Measurements from ENCODE around the gene INTS13. TPM values are rescaled to one million over a fixed set of nuclear protein-coding genes. Genes with fewer than 3 reads are reported as not detected.
A peak's percentile ranks its signal among the peaks of the same experiment; 100 is the strongest.

Gene INTS13, protein sequence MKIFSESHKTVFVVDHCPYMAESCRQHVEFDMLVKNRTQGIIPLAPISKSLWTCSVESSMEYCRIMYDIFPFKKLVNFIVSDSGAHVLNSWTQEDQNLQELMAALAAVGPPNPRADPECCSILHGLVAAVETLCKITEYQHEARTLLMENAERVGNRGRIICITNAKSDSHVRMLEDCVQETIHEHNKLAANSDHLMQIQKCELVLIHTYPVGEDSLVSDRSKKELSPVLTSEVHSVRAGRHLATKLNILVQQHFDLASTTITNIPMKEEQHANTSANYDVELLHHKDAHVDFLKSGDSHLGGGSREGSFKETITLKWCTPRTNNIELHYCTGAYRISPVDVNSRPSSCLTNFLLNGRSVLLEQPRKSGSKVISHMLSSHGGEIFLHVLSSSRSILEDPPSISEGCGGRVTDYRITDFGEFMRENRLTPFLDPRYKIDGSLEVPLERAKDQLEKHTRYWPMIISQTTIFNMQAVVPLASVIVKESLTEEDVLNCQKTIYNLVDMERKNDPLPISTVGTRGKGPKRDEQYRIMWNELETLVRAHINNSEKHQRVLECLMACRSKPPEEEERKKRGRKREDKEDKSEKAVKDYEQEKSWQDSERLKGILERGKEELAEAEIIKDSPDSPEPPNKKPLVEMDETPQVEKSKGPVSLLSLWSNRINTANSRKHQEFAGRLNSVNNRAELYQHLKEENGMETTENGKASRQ
- 10 to 100 TPM; 14.1 to 22.2 (median 17.8) TPM for total RNA-seq
- polyA plus RNA-seq, result 10 to 100 TPM; 17.6 to 19.4 TPM
- long read RNA-seq, donor 1, transcript INTS13-201 (17 exons, 2,974 nt), result major isoform, 14 of 21 reads
- long read RNA-seq, donor 1, partial matches to known transcripts, result 4 of 21 reads
- long read RNA-seq, donor 1, other reads (novel, unspliced or antisense), result 3 of 21 reads
- long read RNA-seq, donor 2, transcript INTS13-201 (17 exons, 2,974 nt), result major isoform, 17 of 31 reads
- long read RNA-seq, donor 2, partial matches to known transcripts, result 7 of 31 reads
- long read RNA-seq, donor 2, other reads (novel, unspliced or antisense), result 7 of 31 reads
- long read RNA-seq, donor 3, transcript INTS13-201 (17 exons, 2,974 nt), result major isoform, 17 of 67 reads
- long read RNA-seq, donor 3, partial matches to known transcripts, result 30 of 67 reads
- long read RNA-seq, donor 3, other reads (novel, unspliced or antisense), result 20 of 67 reads

DNA sequence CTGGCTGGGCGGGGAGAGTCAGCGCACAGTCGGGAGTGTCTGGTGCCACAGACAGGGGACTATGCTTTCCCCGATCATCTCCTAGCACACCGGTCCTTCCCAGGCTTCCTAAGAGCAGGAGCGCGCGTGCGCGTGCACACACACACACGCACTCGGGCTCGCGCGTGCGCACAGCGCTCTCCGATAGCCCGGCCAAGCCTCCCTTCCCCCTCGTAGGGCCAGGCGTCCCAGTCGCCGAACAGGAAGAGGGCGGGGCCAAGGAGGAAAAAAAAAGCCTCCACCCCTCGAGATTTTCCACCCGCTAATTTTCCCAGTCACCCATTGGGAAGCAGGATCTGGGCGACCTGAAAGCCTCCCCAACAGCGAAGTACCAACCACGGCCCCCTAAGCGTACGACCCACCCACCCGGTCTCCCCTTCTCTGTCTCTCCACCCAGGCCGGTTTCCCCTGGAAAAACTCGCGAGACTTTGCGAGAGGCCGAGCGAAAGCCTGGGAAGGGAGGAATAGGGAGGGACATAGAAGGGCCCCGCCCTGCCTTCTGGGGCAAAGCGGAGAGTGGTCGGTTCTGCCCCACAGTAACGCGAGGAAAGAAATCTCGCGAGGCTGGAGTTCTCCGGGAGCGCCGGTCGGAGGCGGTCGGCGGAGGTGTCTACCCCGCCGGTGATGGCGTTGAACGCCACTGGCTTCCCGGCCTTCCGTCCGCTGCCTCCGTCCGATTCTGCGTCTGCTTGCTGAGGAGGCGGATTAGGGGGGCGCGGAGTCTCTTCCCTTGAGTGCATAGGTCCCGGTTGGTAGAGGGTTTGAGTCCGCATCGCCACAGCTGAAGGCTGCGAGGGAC, at the start of gene INTS13, which contains the start of gene FGFR1OP2:
Gene INTS13 (minus strand): TSS at position 119 of the 838 bp plus-strand sequence. CDS start 1,178 bp downstream, outside the sequence.
Gene FGFR1OP2 (plus strand): TSS at position 608 of the 838 bp plus-strand sequence. CDS start 15,689 bp downstream, outside the sequence.
- TF ChIP-seq, protein P1, sequence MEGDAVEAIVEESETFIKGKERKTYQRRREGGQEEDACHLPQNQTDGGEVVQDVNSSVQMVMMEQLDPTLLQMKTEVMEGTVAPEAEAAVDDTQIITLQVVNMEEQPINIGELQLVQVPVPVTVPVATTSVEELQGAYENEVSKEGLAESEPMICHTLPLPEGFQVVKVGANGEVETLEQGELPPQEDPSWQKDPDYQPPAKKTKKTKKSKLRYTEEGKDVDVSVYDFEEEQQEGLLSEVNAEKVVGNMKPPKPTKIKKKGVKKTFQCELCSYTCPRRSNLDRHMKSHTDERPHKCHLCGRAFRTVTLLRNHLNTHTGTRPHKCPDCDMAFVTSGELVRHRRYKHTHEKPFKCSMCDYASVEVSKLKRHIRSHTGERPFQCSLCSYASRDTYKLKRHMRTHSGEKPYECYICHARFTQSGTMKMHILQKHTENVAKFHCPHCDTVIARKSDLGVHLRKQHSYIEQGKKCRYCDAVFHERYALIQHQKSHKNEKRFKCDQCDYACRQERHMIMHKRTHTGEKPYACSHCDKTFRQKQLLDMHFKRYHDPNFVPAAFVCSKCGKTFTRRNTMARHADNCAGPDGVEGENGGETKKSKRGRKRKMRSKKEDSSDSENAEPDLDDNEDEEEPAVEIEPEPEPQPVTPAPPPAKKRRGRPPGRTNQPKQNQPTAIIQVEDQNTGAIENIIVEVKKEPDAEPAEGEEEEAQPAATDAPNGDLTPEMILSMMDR (IDR thresholded peaks at IDR 0.05), result no peak
- intact Hi-C loops (cut with DNase I), result loop anchor here in 9 of 10 donors (1.0 to 10.0 kb wide), 6 partner anchors 74 to 367 kb away; partner anchors contain the start of genes TM7SF3 (in 9 of the 9) and STK38L (in 1 of the 9)
- peak within 1 kb of the TSS; percentile 60 to 92 (median 86) for H3K4me3 ChIP-seq
- DNase-seq, result peak; percentile 99 to 100
- no peaks in the 10 kb centered on the region for H3K9me3 ChIP-seq
- ATAC-seq, result peak; percentile 97 to 99 (median 98)
- peaks cover 0 to 71% (median 62%) of the 10 kb centered on the region in 9 donors for H3K4me1 ChIP-seq
- H3K36me3 ChIP-seq, result peaks cover 0 to 9% (median 0%) of the 10 kb centered on the region in 9 donors
- whole genome bisulfite sequencing, 2 donors, result 0 to 1% methylated on average over 69 of the region's 69 CpGs
- peak within 1 kb of the TSS; percentile 86 to 99 (median 96) for H3K27ac ChIP-seq
- no peaks in the 10 kb centered on the region for H3K27me3 ChIP-seq

DNA sequence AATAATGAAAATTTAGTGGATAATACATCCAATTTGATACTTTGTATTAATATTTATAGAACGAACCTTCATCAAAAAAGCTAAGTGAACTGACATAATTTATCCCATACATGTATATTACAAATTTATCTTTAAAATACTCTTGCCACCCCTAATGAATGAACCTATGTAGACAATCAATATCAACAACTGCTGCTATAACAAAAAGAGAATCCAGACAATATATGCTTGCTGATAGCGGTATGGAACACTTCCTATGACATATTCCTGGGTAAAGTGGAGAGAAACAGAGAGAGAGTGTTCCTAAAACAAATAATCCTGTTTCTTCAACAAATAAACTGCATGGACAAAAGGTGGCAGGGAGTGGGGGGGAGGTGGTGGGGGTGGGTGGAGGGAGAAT, 45.1 kb upstream of the INTS13 start:
- ATAC-seq (no peak), DNase-seq (no peak)
- WGBS, 2 donors, result 97 to 99% methylated on average over 2 of the region's 2 CpGs
- TF ChIP-seq, protein P1 (IDR thresholded peaks at IDR 0.05), result no peak
- intact Hi-C loops (cut with DNase I), result no loop called here
- no peak overlapping the region for H3K4me3 ChIP-seq
- peaks cover 0 to 68% (median 7%) of the 10 kb centered on the region in 9 donors for H3K36me3 ChIP-seq
- H3K4me1 ChIP-seq, result peaks cover 0 to 24% (median 8%) of the 10 kb centered on the region in 9 donors
- H3K27me3 ChIP-seq, result no peaks in the 10 kb centered on the region
- H3K27ac ChIP-seq, result no peak overlapping the region
- no peaks in the 10 kb centered on the region for H3K9me3 ChIP-seq

DNA sequence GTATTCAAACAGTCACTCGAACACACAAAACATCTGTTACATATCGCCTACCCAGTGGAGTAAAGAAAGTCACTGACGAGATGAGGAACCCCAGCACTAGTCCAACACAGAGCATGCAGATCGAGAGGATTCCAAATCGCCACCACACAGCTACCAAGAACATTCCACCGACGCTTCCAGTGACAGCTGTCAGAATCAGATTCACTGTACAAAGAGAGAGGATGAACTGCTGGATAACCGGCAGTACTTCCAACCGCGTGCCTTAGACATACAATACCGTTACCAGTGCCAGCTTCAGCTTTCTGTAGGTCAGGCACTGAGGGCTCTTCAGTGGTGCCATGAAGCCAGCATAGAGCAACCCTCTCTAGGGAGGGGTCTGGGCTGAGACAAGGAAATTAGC, 42.0 kb upstream of the INTS13 start:
- H3K4me1 ChIP-seq, result peaks cover 0 to 13% (median 4%) of the 10 kb centered on the region in 9 donors
- 66 to 82% methylated on average over 11 of the region's 11 CpGs for WGBS, 2 donors
- H3K27ac ChIP-seq, result no peak overlapping the region
- intact Hi-C loops (cut with DNase I), result no loop called here
- no peaks in the 10 kb centered on the region for H3K9me3 ChIP-seq
- no peak overlapping the region for H3K4me3 ChIP-seq
- no peak for ATAC-seq
- TF ChIP-seq, protein P1 (IDR thresholded peaks at IDR 0.05), result no peak
- H3K27me3 ChIP-seq, result no peaks in the 10 kb centered on the region
- DNase-seq, result no peak
- peaks cover 0 to 93% (median under 1%) of the 10 kb centered on the region in 9 donors for H3K36me3 ChIP-seq

All from heart right ventricle (tissue), 16 donors.